HG02840 (cell line): ENCODE measurements around the gene MAP3K13.
"Not testable (repeated sequence)": the region's sequence is repeated elsewhere in the genome, so short reads cannot be mapped to it uniquely, and the experiment has no call there.

ENCODE experiments used
- ATAC-seq: cut with Tn5 transposase; IDR thresholded peaks from one replicate; pipeline ENCODE4 v1.9.1; 2021; ENCODE audit warnings: mild to moderate bottlenecking, moderate library complexity, moderate number of reproducible peaks; ENCODE audit not compliant: unreplicated experiment, low FRiP score

MAP3K13 gene

DNA sequence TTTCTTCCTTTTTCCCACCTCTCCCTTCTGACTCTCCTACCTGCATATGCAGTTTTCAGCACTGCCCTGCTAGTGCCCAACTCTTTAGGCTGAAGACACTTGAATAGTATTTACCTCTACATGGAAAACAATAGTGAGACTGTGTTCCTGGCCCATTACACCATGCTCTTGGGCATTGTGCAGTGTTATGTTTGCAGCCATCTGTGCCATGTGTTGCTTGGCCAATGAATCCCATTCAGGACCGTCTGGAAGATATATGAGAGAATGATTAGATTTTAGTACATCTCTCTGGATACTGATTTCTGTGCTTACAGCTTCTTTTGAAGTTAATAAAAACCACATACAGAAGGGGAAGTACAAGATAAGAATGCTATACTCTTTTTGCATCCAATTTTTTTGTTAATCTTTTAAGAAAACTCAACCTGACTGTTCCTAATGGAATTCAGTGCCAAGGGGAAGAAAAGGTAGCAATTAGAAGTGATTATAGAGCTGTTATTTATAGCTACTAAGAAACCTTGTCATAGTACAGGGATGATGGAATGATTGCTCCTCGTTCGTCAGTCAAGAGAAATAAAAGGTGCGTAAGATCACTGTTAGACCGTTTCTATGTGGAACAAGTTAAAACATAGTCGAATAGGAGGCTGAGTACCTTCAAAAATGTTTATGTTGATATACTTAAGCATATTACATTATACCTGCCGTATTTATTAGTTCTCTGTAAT lies 77.0 kb downstream of the MAP3K13 start:
- ATAC-seq = no peak

DNA sequence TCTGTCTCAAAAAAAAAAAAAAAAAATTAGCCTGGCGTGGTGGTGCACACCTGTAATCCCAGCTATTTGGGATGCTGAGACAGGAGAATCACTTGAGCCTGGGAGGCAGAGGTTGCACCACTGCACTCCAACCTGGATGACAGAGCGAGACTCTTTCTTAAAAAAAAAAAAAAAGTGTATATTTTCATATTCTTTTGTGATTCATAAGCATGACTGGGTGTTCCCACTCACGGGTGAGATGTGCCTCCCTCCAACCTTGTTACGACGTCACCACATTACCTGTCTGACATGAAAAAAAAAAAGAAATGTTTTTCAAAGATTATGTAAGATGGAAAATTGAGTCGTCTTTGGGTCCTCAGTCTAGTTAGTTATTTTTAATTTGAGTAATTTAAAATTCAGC lies 79.1 kb downstream of the MAP3K13 start:
- ATAC-seq = no peak

DNA sequence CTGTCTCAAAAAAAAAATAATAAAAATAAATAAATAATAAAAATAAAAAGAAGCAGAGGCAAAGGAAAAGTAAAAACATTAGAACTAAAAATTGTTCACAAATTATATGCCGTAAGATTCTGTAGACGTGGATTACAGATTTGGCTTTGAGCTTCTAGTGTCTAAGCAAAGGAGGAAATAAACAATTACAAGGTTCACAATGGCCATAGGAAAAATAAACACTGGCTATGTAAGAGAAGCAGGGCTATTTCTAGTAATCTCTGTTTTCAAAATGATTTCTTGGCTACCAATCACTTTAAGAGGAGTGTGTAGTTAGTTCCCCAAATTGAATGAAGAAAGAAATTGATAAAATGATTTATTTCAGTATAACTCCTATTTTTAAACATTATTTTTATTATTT lies 81.4 kb downstream of the MAP3K13 start:
- no peak for ATAC-seq

DNA sequence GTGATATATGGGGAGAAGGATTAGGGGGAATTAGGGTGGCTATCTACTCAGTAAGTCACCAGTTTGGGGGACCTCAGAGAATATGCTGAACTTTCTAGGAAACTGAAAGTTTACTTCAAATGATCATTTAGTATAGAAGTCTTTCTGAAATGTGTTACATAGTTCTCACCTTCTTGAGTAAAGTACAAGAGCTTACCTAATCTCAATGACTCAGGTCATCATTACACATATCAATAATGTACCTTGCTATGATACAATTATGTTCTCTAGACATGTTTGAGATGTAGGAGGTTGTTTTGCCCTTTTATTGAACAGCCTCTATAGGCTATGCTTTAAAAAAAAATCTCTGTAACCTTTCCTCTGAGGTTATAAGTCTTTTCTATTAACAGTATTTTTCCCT lies 85.2 kb downstream of the MAP3K13 start:
- ATAC-seq = no peak

DNA sequence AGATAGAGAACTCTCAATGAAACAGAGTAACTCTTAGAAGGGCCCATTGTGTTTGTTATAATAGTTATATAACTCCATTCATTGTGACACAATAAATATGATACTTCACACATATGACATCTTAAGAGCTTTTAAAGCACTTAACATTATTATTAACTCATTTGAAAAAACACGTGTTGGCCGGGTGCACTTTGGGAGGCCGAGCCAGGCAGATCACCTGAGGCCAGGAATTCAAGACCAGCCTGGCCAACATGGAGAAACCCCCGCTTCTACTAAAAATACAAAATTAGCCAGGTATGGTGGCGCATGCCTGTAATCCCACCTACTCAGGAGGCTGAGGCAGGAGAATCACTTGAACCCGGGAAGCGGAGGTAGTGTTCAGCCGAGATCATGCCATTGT lies 88.5 kb downstream of the MAP3K13 start:
- ATAC-seq = not testable (repeated sequence)

DNA sequence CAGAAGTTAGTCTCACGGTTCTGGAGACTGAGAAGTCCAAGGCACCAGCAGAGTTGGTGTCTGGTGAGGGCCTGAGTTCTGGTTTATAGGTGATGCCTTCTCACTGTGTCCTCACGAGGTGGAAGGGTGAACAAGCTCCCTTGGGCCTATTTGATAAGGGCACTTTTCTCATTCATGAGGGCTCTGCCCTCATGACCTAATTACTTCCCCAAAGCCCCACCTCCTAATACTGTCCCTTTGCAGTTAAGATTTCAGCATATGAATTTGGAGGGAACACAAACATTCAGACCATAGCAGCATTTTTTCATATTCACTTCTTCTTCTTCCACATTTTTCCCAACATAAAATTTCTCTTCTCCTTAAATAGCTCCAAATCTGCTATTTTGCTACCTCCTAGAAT lies 94.4 kb downstream of the MAP3K13 start:
- no peak for ATAC-seq

DNA sequence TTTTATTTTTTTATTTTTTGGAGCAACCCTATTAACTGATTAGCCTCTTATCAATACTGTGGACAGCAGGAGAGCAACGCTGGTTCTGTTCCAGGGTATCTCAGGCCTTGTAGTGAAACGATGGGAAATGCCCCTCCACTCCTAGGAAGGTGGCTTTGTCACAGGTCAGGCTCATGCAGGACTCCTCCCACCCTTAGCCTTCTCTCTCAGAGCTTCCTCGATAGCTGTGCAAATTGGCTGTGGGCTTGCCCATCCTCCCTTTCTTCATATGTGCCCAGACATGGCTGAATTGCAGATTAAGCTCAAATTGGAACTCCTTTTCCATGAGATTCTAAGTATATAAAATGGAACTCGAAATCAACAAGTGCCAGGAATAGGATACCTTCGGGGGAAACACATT lies 97.4 kb downstream of the MAP3K13 start:
- no peak for ATAC-seq

DNA sequence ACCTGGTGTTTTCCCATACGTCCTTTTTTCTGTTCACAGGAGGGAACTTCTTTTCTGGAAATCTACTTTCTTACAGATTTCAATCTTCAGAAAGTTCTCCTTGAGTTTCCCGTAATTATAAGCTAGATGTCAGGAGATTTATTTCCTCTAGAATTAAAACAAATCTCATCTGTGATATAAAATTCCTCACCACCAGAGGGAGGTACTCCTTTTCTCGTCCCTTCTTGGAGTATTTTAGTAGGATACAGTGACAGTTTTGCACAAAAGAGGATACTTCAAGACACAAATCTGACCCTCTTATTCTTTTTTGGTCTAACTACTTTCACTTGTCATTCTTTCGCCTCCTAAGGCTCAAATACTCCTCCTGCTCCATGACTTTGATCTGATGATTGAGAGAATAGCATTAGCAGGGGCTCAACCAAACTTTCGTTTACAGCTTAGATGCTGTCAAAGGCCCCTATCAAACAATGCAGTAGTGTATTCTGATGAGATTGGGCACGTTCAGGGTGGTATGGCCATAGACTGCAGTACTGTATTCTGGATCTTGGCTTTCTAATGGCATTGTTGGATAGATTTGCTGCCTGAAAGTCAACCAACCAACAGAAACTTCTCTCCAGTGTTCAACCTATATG lies 97.9 kb downstream of the MAP3K13 start:
- no peak for ATAC-seq

DNA sequence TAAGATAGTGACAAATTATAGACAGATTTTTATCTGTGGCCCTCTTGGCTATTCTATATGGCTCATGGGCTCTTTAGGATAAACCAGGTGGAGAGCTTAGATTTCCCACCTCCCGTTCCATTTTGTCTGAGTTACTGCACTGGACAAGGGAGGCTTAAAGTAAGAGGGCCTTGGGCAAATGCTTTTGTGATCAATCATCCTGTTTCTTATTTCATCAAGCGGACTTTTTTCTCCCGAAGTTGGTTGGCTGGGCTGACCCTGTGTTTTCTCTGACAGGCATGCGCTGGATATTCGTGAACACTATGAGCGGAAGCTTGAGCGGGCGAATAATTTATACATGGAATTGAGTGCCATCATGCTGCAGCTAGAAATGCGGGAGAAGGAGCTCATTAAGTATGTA lies 102.5 kb downstream of the MAP3K13 start:
- no peak for ATAC-seq

DNA sequence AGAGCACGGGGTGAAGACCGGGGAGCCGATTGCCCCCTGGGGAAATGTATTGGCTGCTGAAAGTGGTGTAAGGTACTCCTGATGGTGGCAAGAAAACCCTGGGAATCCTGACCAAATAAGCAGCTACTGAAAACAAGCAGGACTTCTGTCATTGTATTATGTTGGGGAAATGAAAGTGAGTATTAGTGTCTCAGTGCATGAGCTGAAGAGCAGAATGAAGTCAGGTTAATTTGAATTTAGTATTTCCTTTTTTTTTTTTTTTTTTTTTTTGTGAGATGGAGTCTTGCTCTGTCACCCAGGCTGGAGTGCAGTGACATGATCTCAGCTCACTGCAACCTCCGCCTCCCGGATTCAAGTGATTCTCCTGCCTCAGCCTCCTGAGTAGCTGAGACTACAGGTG lies 103.2 kb downstream of the MAP3K13 start:
- ATAC-seq = not testable (repeated sequence)

DNA sequence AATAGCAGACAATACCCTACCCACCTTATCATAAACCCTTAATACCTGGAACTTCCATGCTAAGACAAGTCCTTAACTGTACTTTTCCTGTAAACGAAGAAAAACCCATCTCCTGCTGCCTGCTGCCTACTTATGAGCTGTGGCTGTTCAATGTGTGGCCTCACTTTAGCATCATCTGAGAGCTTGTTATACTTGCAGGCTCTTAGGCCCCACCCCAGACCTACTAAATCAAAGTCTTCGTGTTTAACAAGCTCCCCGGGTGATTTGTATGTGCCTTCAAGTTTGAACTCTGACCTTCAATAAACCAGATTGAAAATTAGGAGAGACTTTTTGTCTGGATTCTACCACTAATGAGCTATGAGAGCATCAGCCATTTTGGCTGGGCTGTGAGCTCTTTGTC lies 106.6 kb downstream of the MAP3K13 start:
- ATAC-seq = no peak

DNA sequence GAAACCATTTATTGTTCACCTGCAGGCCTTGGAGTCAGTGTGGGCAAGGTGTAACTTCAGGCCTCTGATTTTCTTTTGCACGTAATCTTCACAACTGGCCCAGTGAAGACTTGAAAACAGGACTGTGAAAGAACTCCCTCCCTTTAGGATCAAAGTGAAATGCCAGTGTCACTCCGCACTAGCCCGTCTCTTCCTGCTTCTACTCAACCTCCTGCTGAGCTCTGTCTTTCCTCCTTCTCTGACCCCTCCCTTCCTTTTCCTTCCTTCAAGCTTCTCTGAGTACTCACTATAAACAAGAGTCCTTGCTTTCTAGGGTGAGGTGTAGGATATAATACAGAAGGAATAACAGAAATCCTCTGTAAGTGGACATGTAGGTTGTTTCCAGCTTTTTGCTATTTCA lies 107.4 kb downstream of the MAP3K13 start:
- ATAC-seq = no peak

DNA sequence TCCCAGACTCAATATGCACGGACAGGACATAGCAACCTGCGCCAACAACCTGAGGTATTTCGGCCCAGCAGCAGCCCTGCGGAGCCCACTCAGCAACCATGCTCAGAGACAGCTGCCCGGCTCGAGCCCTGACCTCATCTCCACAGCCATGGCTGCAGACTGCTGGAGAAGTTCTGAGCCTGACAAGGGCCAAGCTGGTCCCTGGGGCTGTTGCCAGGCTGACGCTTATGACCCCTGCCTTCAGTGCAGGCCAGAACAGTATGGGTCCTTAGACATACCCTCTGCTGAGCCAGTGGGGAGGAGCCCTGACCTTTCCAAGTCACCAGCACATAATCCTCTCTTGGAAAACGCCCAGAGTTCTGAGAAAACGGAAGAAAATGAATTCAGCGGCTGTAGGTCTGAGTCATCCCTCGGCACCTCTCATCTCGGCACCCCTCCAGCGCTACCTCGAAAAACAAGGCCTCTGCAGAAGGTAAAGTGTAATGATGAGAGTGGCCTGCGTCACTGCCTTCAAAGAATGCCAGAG lies 110.4 kb downstream of the MAP3K13 start:
- no peak for ATAC-seq

DNA sequence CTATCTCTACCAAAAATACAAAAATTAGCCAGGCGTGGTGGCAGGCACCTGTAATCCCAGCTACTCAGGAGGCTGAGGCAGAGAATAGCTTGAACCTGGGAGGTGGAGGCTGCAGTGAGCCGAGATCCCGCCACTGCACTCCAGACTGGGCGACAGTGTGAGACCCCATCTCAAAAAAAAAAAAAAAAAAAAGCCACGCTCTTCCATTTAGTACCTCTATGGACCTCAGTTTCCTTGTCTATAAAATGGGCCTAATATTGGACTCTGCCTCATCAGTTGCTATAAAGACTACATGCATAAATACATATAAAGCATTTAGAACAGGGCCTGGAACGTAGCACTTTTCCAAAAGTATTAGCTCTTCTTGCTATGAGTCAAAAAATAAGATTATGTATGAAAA lies 112.0 kb downstream of the MAP3K13 start:
- not testable (repeated sequence) for ATAC-seq

DNA sequence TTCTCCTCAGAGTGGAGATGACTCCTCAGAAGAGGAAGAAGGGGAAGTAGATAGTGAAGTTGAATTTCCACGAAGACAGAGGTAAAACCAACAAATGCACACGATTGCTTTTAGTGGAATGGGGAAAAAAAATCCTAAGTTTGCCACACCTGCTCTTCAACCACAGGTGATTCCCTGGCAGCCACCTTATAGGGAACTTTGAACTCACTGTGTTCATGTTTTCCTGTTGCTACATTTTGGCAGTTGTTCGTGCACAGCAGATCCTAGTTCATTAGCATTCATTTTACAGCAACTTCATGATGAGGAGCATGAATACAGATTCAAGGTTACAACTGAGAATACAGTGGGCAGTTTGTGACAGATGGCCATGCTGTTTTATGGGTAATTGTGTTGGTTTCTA lies 114.4 kb downstream of the MAP3K13 start:
- ATAC-seq = no peak

DNA sequence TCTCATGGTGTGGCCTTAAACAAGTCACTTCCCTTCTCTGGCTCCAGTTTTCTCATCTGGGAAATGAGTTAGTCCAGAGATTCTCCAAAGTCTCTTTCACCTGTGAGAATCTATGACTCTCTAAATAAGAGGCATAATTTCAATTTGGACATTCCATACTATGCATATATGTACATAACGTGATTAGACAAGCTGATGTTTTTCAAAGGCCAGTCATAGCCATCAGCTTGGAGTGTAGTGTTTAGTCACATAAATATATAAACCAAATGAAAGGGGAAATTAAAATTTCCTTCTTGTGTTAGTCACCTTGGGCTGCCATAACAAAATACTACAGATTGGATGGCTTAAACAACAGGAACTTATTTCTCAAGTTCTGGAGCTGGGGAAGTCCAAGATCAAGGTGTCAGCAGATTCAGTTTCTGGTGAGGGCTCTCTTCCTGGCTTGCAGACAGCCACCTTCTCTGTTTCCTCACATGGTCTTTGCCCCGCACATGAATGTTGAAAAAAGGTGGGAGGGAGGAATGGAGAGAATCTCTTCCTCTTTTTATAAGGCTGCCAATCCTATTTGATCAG lies 116.5 kb downstream of the MAP3K13 start:
- ATAC-seq = no peak

DNA sequence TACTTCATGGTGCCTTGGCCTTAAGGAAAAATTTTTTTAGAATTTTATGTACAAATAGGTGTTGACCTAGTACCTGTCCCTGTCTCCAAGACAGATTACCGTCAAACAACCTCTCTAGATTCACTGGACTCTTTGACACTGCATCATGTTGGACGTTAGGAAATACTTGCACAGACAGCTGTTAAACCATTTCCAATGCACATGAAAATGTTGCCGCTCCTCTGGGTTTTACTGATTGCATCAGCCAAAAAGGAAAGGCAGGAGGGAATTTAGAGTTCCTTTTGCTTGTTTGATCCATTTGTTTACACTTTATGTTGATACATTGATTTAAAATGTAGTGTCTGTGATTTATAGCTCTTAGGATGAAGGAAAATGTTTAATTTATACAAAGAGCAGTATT lies 121.4 kb downstream of the MAP3K13 start:
- ATAC-seq = no peak

DNA sequence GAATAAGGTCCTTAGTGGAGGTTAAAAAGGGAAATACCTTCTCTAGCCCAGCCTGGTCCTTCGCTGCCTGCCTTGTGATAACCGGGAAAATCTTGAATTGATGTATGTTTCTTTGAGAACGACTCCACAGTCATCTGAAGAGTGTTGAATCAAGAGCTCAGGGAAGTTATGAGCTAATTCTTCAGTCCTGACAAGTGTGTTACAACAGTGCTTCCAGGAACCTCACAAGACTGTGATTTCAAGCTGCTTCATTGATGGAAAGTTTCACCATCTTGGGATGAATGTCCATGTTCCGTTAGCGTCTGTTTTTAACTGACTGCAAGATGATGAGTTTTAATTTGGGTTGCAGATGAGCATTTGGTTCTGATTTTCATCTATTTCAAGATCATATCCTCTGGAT lies 123.5 kb downstream of the MAP3K13 start:
- no peak for ATAC-seq

DNA sequence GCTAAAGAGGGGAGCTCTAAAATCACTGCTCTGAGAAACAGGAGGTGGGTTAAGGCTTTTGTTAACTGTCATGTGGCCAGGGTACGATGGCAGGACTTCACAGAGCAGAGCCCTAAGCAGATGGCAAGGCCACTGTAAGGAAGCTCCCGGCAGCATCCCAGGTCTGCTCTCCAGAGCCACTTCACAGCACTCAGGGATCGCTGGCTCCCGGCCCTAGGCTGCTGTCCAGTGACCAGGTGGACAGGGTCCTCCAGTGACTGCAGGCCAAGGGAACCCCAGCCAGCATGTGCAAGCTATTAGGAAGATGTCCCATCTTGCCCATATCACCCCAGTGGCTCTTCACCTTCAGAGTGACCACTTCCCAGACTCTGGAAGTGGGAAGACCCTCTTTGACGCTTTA lies 125.5 kb downstream of the MAP3K13 start:
- ATAC-seq = no peak

DNA sequence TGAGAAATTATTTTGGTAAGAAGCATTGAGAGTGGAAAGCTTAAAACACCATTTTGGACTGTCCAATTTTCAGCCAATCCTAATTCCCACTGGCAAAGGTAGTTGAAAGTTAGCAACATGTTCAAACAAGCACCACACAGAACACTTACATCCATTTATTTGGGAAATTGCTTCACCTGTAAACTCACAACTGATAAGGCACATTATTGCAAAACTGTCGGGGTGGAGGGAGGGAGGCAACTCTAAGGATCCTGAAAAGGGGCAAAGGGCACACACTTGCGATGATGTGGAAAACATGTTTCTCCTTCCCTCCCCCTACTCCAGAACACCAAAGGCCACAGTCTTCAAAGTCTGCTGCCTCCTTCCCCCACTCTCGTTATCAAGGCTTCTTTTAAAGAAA lies 126.5 kb downstream of the MAP3K13 start:
- no peak for ATAC-seq

DNA sequence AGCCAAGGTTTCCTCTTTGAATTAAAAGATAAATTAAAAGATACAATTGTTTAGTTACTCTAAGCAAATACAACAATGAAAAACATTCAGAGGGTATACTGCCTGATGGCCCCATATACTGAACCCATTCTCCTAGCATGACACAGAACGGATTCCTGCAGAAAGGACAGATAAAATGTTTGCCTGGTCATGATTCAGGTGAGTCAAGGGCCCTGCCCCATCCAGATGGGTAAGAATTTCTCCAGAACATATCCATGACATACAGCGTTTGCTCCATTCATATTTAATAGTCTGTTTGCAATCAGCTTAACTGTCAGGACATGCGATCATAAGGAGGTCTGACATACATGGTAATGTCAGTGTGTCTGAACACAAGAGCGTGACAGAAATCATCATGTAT lies 127.3 kb downstream of the MAP3K13 start:
- no peak for ATAC-seq
